ENCODE data around the gene EP400.

DNA sequence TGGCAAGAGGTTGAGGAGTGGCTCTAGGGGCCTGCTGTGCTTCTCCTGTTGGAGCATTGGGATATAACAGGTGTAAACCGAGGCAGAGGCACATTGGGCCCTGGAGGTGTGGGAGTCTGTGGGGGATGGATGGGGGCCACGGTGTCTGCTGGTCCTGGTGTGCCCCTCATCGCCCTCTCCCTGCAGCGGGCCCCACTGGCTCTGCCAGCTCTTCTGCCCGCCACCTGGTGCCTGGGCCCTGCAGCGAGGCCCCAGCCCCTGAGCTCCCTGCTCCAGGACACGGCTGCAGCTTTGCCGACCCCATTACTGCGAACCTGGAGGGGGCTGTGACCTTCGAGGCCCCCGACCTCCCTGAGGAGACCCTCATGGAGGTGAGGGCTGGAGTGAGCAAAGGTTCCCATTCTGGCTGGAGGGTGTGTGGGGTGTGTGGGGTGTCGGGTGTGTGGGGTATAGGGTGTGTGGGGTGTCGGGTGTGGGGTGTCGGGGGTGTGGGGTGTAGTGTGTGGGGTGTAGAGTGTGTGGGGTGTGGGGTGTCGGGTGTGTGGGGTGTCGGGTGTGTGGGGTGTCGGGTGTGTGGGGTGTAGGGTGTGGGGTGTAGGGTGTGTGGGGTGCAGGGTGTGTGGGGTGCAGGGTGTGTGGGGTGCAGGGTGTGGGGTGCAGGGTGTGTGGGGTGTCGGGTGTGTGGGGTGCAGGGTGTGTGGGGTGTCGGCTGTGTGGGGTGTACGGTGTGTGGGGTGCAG lies 31.3 kb upstream of the EP400 start:
- TF ChIP-seq, protein P1, sequence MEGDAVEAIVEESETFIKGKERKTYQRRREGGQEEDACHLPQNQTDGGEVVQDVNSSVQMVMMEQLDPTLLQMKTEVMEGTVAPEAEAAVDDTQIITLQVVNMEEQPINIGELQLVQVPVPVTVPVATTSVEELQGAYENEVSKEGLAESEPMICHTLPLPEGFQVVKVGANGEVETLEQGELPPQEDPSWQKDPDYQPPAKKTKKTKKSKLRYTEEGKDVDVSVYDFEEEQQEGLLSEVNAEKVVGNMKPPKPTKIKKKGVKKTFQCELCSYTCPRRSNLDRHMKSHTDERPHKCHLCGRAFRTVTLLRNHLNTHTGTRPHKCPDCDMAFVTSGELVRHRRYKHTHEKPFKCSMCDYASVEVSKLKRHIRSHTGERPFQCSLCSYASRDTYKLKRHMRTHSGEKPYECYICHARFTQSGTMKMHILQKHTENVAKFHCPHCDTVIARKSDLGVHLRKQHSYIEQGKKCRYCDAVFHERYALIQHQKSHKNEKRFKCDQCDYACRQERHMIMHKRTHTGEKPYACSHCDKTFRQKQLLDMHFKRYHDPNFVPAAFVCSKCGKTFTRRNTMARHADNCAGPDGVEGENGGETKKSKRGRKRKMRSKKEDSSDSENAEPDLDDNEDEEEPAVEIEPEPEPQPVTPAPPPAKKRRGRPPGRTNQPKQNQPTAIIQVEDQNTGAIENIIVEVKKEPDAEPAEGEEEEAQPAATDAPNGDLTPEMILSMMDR (IDR thresholded peaks at IDR 0.05; ENCODE audit: insufficient read depth, low read length, poor library complexity, severe bottlenecking), result no peak
- no peak for TF ChIP-seq EZH2phosphoT487 (conservative IDR thresholded peaks at IDR 0.05; ENCODE audit: low read length)
